Prostate gland (tissue), 2 donors: Measurements from ENCODE around the gene ABCG8. TPM values are rescaled to one million over a fixed set of nuclear protein-coding genes. Genes with fewer than 3 reads are reported as not detected.
"Not testable (repeated sequence)": the region's sequence is repeated elsewhere in the genome, so short reads cannot be mapped to it uniquely, and the experiment has no call there.

Experiments used
- DNase-seq: peaks from one replicate; pipeline ENCODE4 v3.0.0-alpha.2; 2019; ENCODE audit warnings: low spot score
- H3K27ac ChIP-seq, 2 donors: fragments of 200-600 bp; sonication (generic); 2 replicates each; pipeline ENCODE4 v1.5.1; 2017 to 2019
- H3K27me3 ChIP-seq: fragments of 200-600 bp; sonication (generic); replicated peaks from 2 replicates; pipeline ENCODE4 v1.5.1; 2019; ENCODE audit not compliant: insufficient read depth
- H3K36me3 ChIP-seq, 2 donors: fragments of 200-600 bp; sonication (generic); 1 replicate in 1 of 2; 2 replicates in 1 of 2; pipeline versions ENCODE4 v1.5.1 to v1.8.1; 2017 to 2019
- H3K4me1 ChIP-seq: fragments of 200-600 bp; sonication (generic); replicated peaks from 2 replicates; pipeline ENCODE4 v1.5.1; 2019
- H3K4me3 ChIP-seq, 2 donors: fragments of 200-600 bp; sonication (generic); 2 replicates each; pipeline ENCODE4 v1.5.1; 2017 to 2019
- H3K9me3 ChIP-seq: fragments of 200-600 bp; sonication (generic); 2 replicates; pipeline ENCODE4 v1.5.1; 2017
- CTCF ChIP-seq, 4 experiments: fragments of 200-600 bp in 2 of 4; fragments of 450-650 bp in 2 of 4; sonication (generic) in 2 of 4; IDR thresholded peaks; 1 replicate in 3 of 4; 2 replicates in 1 of 4; pipeline ENCODE4 v1.5.1; 2016 to 2019; ENCODE audit warnings: antibody characterized with exemption in 4 of 4, mild to moderate bottlenecking in 2 of 4, moderate library complexity in 2 of 4
- POLR2A ChIP-seq: fragments of 450-650 bp; IDR thresholded peaks from one replicate; pipeline ENCODE4 v1.6.1; 2016; ENCODE audit warnings: antibody characterized with exemption, mild to moderate bottlenecking
- POLR2AphosphoS5 ChIP-seq: sonication (generic); formaldehyde crosslinking; IDR thresholded peaks from one replicate; pipeline ENCODE4 v1.6.1; 2017; ENCODE audit warnings: antibody characterized with exemption
- WGBS: methylation state at CpG from one replicate; pipeline ENCODE4 v1.1.5; 2018; 5-methylcytosine and 5-hydroxymethylcytosine counted together
- intact Hi-C: fragments of 100-400 bp; cut with DNase I; formaldehyde crosslinking; loops from one replicate; pipeline ENCODE4 v1.14.2; 2022
- total RNA-seq, 2 donors: library from RNA; depleted of rRNA; stranded (reverse); fragments of >200 nt; gene quantifications; one replicate each; pipeline ENCODE4 v1.1.0, GENCODE V29; 2016

Gene ABCG8
- total RNA-seq, 2 donors from 2014 or later = 0.57 TPM; not detected in 1

DNA sequence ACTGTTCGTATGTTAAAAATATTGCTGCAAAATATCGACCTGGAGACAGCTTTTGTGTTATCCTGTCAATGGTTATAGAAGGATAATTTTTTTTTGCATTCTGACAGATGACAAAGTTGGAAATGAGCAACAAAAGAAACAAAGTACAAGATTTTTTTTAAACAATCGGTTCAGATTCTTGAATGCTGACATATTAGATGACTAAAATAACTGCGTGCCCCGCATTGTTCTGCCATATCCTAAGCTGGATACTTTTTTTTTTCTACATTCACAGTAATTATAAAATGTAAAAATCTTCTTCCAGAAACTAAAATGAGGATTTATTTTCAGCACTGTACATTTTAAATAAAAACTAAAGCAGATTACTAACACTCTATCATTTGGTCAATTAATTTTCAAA lies 67.1 kb downstream of the ABCG8 start:
- no peak for TF ChIP-seq POLR2AphosphoS5
- no peak for TF ChIP-seq POLR2A
- TF ChIP-seq CTCF (IDR thresholded peaks at IDR 0.05) = no peak
- H3K27me3 ChIP-seq = no peaks in the 10 kb centered on the region
- no peaks in the 10 kb centered on the region for H3K36me3 ChIP-seq
- no peak overlapping the region for H3K27ac ChIP-seq
- intact Hi-C loops = no loop called here
- no peaks in the 10 kb centered on the region for H3K9me3 ChIP-seq
- no peak overlapping the region for H3K4me3 ChIP-seq
- no peak for DNase-seq
- WGBS = 92% methylated on average over 5 of the region's 5 CpGs
- H3K4me1 ChIP-seq = no peaks in the 10 kb centered on the region

DNA sequence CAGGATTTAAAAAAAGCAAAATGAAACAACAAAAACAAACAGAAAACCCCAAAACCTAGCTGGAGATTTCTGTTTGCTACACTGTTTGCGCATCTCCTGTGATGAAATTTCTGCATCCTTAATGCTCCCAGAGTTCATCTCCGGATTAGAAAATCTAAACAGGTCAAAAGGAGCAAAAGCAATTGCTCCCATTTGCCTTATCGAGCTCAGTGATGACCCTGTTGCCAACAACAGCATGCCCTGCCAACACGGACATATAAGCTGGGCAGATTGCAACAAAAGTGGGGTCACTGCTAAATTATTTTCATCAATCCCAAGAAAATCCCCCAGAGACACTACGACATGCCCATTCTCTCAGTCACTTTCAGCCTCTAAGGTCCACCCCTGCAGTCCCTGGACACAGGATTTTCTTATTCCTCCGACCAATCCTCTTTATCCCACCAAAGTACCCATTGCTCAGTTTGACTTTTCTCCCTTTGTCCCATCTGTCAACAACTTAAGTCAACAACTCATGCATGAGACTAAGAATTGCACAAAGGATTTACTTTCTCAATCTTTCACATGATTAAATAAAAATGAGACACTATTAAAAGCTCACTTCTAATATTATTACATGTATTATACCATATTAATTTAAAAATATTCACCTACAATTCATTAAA lies 67.8 kb downstream of the ABCG8 start:
- intact Hi-C loops = no loop called here
- H3K27ac ChIP-seq = no peak overlapping the region
- TF ChIP-seq CTCF (IDR thresholded peaks at IDR 0.05) = no peak
- TF ChIP-seq POLR2A = no peak
- no peak for TF ChIP-seq POLR2AphosphoS5
- H3K36me3 ChIP-seq = no peaks in the 10 kb centered on the region
- DNase-seq = no peak
- H3K27me3 ChIP-seq = no peaks in the 10 kb centered on the region
- no peak overlapping the region for H3K4me3 ChIP-seq
- WGBS = 94% methylated on average over 6 of the region's 6 CpGs
- no peaks in the 10 kb centered on the region for H3K4me1 ChIP-seq
- no peaks in the 10 kb centered on the region for H3K9me3 ChIP-seq

- H3K9me3 ChIP-seq, H3K36me3 ChIP-seq, H3K4me1 ChIP-seq, intact Hi-C loops, H3K4me3 ChIP-seq, H3K27me3 ChIP-seq, H3K27ac ChIP-seq, DNase-seq: not testable (repeated sequence)
- WGBS = 93% methylated on average over 8 of the region's 8 CpGs
These were observed 72.5 kb downstream of the ABCG8 start for GRCh38 chr2:43911136-43911790.

DNA sequence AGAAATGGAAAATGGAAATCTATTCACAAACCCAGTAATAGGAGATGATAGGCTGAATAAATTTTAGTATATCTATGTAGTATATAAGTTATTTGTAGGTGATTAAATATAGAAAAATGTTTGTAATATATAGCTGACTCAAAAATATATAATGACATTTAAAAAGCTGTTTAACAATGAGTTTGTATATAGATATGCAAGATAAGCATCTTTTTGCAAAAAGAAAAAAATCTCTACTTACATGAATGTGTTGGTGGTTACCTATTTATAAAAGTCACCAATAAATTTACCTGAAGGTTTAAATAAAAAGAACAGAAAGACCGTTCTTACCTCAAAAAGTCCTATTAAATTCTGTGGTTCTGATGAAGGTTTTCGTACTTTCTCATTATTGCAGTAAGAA lies 85.7 kb downstream of the ABCG8 start:
- 86% methylated on average over 2 of the region's 2 CpGs for WGBS
- Histone ChIP-seq H3K4me1 (no peaks in the 10 kb centered on the region), H3K9me3 (no peaks in the 10 kb centered on the region), H3K4me3 (no peak overlapping the region), H3K36me3 (no peaks in the 10 kb centered on the region), H3K27ac (no peak overlapping the region), H3K27me3 (no peaks in the 10 kb centered on the region)
- intact Hi-C loops = no loop called here
- no peak for DNase-seq
- TF ChIP-seq POLR2AphosphoS5 (no peak), CTCF (IDR thresholded peaks at IDR 0.05) (no peak), POLR2A (no peak)

DNA sequence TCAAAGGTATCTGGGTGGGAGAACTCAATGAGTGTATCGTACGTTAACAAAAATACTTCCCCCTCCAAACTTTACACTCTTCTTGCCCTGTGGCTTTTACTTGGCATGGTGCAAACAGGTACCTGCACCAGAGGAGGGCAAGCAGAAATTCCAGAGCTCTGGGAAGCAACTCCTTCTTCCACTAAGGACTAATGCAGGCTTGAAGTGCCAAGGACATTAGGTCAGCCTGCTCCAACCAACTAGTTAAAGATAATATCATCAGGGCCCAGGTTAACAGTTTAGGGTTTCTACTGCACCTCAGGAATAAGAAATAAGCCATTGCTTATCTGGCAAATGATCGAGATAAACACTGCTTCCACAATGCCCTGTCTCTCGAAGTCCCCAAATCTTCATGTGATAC lies 86.7 kb downstream of the ABCG8 start:
- Histone ChIP-seq H3K27me3 (no peaks in the 10 kb centered on the region), H3K4me1 (no peaks in the 10 kb centered on the region), H3K27ac (no peak overlapping the region), H3K9me3 (no peaks in the 10 kb centered on the region), H3K36me3 (no peaks in the 10 kb centered on the region), H3K4me3 (no peak overlapping the region)
- no peak for TF ChIP-seq CTCF (IDR thresholded peaks at IDR 0.05)
- TF ChIP-seq POLR2A = no peak
- TF ChIP-seq POLR2AphosphoS5 = no peak
- intact Hi-C loops = no loop called here
- 89% methylated on average over 4 of the region's 4 CpGs for WGBS
- no peak for DNase-seq
